Pulmonary artery endothelial cell (primary cell): Measurements from ENCODE around the gene LYSMD2. TPM values are rescaled to one million over a fixed set of nuclear protein-coding genes. Genes with fewer than 3 reads are reported as not detected.
"Not testable (repeated sequence)": the region's sequence is repeated elsewhere in the genome, so short reads cannot be mapped to it uniquely, and the experiment has no call there.

Experiments
- DNase-seq: peaks from one replicate; pipeline ENCODE4 v3.0.0-alpha.2; 2011; ENCODE audit warnings: low read depth, low spot score
- total RNA-seq: library from RNA; depleted of rRNA; stranded (reverse); fragments of >200 nt; gene quantifications from 2 replicates; pipeline ENCODE4 v1.2.3, GENCODE V29; 2014

Gene LYSMD2
- total RNA-seq, result 11.0 and 16.1 TPM in 2 replicates

- DNase-seq, result no peak
Measured at GRCh38 chr15:51737522-51738305, at the start of gene LYSMD2. LYSMD2 (minus strand) TSS chr15:51737655; CDS start chr15:51737622, 33 bp downstream.

DNA sequence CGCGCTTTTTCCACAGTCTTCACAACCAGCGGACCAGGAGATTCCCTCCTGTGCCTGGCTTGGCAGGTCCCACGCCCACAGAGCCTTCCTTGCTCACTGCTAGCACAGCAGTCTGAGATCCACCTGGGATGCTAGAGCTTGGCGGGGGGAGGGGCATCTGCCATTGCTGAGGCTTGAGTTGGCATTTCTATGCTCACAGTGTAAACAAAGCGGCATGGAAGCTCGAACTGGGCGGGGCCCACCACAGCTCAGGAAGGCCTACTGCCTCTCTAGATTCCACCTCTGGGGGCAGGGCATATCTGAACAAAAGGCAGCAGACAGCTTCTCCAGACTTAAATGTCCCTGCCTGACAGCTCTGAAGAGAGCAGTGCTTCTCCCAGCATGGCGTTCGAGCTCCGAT is 49.7 kb upstream of the LYSMD2 start:
- not testable (repeated sequence) for DNase-seq

- no peak for DNase-seq
Measured at GRCh38 chr15:51783967-51784366, 46.5 kb upstream of the LYSMD2 start.

DNA sequence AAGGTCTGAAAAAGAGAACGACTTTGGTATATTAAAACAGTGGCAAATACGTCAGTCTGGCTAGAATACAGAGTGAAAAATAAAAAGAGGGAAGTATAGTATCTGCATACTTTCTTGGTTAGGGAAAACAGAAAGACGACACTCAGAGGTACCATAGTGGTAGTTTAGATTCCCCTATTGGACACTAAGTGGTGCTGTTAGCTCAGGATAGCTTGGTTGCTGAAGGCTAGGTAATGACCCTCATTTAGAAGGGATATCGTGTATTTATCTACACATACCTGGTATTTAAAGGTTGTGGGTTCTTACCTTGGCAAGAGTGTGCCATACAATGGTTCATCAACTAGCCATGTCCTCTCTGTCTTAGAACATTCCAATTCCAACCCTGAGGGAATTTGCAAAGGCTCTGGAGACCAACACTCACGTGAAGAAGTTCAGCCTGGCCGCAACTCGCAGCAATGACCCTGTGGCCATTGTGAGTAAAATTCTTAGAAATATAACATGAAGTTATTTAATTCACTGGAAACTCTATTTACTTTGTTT is 45.0 kb upstream of the LYSMD2 start:
- DNase-seq, result no peak

DNA sequence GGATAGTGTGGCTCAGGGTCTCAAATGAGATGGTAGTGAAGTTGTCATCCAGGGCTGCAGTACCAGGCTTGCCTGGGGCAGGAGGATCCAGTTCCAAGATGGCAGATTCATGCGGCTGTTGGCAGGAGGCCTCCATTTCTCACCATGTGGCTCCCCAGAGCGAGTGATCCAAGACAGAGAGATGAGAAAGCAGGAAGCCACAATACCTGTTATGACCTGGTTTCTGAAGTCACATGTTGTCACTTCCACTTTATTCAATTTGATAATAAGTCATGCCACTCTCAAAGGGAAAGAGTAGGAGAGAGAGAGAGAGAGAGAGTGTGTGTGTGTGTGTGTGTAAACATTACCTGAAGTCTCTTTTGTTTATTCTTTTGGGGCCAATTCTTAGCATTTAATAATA is 44.1 kb upstream of the LYSMD2 start:
- DNase-seq, result no peak

DNA sequence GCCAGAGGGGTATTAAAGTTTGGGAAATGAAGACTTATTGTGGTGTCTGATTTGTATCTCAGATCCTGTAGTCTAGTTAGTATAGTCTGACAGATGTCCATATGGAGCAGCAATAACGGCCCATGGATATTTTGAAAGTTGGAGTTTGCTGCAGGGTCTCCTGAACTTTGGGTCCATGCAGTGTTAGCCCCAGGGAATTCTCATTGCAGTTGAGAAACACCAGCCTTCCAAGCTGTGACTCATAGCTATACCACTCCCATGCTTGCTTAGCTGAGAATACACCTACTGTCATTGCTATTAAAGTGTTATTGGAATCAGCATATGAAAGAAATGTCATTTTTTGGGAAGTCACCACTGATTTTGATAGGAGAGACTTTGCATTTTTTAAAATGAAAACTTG is 43.2 kb upstream of the LYSMD2 start:
- DNase-seq, result no peak

- peak; percentile 60 for DNase-seq
Measured at GRCh38 chr15:51776952-51777569, 39.6 kb upstream of the LYSMD2 start.

GRCh38 chr15:51775967-51776816 is 38.7 kb upstream of the LYSMD2 start:
- DNase-seq, result no peak

- no peak for DNase-seq
Measured at GRCh38 chr15:51774916-51775315, 37.5 kb upstream of the LYSMD2 start.

- no peak for DNase-seq
Measured at GRCh38 chr15:51771773-51772172, 34.3 kb upstream of the LYSMD2 start.

DNA sequence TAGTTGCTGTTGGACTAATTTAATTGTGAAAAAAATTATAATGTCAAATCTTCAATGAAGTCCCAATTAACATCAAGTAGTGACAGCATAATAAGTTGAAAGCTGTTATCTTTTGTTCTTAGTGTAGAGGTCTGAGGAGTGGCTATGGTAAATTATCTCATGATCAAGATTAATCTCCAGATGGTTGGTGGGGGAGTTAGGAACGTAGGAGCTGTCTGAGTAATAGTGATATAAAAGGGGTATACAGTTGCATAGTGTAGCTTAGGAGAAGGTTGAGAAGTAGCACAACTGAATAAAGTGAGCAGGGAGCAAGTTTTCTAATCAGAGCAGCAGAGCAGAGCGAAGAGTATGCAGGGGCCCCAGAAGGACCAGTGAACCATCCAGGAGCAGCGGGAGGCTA is 33.4 kb upstream of the LYSMD2 start:
- no peak for DNase-seq

DNA sequence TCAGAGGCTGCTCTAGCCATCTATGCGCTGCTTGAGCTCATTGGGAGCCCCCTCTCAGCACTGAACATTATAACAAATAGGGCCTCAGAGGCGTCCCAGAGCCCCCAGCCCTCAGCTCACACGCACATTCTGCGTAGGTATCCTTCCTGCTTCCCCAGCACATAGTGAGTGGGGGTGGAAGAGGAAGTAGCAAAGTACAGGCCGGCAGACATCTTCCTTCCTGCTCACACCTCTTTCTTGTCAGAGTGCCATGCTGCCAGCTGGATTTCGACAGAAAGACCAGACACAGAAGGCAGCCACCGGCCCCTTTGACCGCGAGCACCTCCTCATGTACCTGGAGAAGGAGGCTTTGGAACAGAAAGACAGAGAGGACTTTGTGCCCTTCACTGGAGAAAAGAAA is 30.6 kb upstream of the LYSMD2 start:
- no peak for DNase-seq

DNA sequence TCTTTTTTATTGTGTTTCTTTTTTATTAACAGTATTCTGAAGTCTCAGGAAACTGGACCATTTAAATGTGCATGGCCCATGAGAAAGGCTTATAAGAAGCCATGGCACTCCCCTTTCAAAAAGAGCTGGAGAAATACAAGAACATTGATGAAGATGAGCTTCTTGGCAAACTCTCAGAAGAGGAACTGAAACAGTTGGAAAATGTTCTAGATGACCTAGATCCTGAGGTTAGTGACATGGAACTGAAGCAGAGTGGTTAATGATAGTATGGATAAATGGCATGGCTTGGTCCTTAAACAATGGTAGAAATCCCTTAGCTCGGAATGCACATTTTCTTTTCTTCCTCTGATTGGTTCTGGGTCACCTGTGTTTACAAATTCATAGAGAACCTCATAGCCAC is 28.9 kb upstream of the LYSMD2 start:
- no peak for DNase-seq

DNA sequence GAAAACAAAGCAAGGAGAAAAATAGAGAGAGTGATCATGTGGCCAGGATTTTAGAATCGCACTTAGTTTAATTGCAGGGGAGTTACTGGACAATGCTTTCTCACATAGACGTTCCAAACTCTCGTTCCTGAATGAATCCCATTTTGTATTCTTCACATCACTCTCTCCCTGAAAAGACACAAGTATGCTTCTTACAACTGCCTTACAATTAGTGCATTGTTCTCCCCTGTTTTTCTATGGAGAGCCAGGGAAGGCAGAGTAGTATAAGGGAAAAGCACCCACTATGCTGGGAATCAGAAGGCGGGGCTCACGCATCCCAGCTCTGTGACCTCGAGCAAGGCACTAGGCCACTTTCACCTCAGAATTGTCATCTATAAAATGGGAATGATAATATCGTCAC is 28.3 kb upstream of the LYSMD2 start:
- no peak for DNase-seq

DNA sequence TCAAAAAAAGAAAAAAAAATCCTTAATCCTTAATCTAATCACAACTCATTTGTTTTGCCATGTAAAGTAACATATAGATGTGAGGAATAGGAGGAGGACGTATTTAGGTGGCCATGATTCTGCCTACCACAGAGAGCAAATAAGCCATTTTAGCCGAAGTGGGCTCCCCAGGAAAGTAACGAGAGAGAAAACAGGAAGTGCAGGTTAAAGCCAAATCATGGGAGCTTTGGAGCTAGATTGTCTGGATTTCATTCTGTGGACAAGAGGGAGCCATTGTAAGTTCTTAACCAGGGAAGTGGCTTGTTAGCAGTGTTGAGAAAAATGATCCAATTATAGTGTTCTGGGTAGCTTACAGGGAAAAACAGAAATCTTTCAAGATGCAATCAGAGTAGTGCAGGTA is 23.4 kb upstream of the LYSMD2 start:
- DNase-seq, result no peak

DNA sequence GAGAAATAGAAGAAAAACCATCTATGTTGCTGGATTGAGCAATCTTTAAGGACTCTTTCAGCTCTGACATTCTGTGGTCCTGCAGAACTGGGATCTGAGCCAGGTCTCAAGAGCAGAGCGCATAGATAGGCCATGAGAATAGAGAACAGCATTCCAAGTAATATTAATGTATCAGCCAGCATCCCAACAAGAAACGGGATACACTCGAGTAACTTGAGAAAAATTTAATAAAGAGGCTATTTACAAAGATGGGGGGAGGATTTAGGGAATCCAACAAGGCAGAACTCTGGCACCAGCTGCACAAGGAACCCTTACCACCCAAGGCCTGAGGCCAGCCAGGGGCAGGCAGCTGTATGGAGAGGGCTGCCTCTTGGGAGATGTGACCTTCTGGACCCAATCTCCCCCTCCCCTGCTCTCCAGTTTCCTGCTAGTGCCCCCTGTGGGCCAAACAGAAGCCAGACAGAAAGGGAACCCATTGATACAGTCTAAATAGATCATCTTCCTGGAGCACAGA is 22.2 kb upstream of the LYSMD2 start:
- no peak for DNase-seq

DNA sequence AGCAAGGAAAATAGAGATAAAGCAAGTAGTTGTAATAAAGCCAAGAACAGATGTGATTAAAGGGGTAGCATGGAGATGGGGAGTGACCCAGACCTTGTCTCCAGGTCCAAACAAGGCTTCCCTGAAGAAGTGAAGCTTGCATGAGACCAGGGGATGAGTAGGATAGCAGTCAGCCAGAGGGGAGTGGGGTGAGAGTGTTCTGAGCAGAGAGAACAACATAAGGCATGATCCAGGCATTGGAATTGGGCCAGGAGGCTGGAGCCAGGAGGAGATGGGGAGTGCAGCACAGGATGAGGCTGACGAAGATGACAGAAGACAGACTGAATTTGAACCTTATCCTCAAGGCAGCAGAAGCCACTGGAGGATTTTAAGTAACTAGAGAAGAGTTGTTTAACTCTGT is 21.2 kb upstream of the LYSMD2 start:
- no peak for DNase-seq

- DNase-seq, result no peak
Measured at GRCh38 chr15:51757450-51757849, 20.0 kb upstream of the LYSMD2 start.

DNA sequence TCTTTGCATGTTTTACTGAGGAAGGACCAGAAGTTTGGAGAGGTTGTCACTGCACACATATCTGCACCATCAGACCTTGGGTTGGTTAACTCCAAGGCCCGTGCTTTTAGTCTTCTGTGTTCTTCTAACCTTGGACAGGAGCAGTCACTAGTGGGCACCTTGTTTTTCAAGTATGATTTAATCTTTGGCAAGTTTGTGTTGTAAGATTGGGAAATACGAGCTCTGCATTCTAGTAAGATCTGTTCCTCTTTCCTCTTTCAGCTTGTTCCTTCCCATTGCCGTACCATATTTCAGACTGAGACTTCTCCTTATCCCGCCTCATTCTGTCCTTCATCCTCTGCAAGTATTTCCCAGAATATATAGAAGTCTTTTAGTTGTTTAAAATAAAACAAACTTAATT is 19.0 kb upstream of the LYSMD2 start:
- DNase-seq, result no peak

GRCh38 chr15:51755790-51756189 is 18.3 kb upstream of the LYSMD2 start:
- DNase-seq, result no peak

- DNase-seq, result no peak
Measured at GRCh38 chr15:51754267-51754666, 16.8 kb upstream of the LYSMD2 start.

DNA sequence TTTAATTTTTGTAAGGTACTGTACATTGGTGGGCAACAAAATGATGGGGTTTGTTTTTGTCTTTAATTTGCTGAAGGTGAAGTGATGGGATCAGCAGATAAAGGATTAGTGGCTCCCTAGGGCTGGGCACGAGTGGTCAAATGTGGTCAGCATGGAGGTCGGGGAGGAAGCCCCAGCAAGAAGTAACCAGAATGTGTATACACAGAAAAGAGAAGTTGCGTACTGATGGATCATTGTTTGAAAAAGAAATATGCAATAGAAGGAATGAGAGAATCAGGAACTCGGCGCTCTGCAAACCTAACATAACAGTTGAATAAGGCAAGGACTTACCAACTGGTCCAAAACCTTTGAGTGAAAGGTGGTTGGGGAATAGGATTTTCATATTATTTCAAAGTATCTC is 15.4 kb upstream of the LYSMD2 start:
- no peak for DNase-seq
